Measurements from ENCODE around the gene DDR1.
"Not testable (repeated sequence)": the region's sequence is repeated elsewhere in the genome, so short reads cannot be mapped to it uniquely, and the experiment has no call there.

DNA sequence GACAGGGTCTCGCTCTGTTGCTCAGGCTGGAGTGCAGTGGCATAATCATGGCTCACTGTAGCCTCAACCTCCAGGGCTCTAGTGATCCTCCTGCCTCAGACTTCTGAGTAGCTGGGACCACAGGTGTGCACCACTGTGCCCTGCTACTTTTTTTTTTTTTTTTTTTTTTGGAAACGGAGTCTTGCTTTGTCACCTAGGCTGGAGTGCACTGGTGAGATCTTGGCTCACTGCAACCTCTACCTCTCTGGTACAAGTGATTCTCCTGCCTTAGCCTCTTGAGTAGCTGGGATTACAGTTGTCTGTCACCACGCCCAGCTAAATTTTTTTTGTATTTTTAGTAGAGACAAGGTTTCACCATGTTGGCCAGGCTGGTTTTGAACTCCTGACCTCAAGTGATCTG, 42.8 kb downstream of the DDR1 start:
- TF ChIP-seq, protein P1, sequence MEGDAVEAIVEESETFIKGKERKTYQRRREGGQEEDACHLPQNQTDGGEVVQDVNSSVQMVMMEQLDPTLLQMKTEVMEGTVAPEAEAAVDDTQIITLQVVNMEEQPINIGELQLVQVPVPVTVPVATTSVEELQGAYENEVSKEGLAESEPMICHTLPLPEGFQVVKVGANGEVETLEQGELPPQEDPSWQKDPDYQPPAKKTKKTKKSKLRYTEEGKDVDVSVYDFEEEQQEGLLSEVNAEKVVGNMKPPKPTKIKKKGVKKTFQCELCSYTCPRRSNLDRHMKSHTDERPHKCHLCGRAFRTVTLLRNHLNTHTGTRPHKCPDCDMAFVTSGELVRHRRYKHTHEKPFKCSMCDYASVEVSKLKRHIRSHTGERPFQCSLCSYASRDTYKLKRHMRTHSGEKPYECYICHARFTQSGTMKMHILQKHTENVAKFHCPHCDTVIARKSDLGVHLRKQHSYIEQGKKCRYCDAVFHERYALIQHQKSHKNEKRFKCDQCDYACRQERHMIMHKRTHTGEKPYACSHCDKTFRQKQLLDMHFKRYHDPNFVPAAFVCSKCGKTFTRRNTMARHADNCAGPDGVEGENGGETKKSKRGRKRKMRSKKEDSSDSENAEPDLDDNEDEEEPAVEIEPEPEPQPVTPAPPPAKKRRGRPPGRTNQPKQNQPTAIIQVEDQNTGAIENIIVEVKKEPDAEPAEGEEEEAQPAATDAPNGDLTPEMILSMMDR (IDR thresholded peaks at IDR 0.05), result not testable (repeated sequence)
- TF ChIP-seq POLR2A (IDR thresholded peaks at IDR 0.05), result not testable (repeated sequence)

Data from uterus (tissue), 2 donors.